SH-SY5Y (cell line): ENCODE results near the gene MTM1.

ENCODE experiments used
- GATA2 ChIP-seq: IDR thresholded peaks from 2 replicates; pipeline ENCODE4 v1.6.1; 2011; ENCODE audit warnings: mild to moderate bottlenecking, low read depth, low read length
- GATA3 ChIP-seq: IDR thresholded peaks from 2 replicates; pipeline ENCODE4 v1.6.1; 2011; ENCODE audit warnings: low read depth, mild to moderate bottlenecking, low read length, moderate library complexity

DNA sequence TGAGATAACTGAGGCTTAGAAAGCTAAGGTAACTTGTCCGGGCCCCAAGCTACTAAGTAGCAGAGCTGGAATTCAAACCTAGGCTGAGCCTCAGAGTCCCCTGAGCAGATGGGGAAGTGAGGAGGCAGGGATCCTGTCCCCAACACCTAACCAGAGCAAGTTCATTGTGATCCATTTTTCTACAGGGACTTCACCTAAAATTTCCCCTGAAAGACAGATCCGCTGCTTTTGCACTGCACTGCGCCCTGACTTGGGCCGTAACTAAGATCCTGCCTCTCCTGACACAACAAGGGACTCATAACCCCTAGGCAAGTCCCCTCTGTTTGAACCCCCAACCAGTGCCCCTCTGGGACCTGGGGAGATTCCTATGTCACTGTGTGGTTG lies 25.6 kb upstream of the MTM1 start:
- TF ChIP-seq GATA2 (no peak), GATA3 (no peak)
